GM12891 (cell line): ENCODE data around the gene PSMD11.

Experiments
- PAX5 ChIP-seq: IDR thresholded peaks from 2 replicates; pipeline ENCODE4 v1.6.1; 2011; ENCODE audit warnings: low read length, moderate library complexity, mild to moderate bottlenecking; ENCODE audit not compliant: insufficient read depth, severe bottlenecking
- POLR2A ChIP-seq: IDR thresholded peaks from 2 replicates; pipeline ENCODE4 v1.6.1; 2011; ENCODE audit warnings: low read depth, low read length, control low read depth
- POLR2AphosphoS5 ChIP-seq: IDR thresholded peaks from 2 replicates; pipeline ENCODE4 v1.6.1; 2011; ENCODE audit warnings: low read depth, low read length, control low read depth
- SPI1 ChIP-seq: IDR thresholded peaks from 2 replicates; pipeline ENCODE4 v1.6.1; 2011; ENCODE audit warnings: low read depth, low read length, control low read depth
- TAF1 ChIP-seq: IDR thresholded peaks from 2 replicates; pipeline ENCODE4 v1.6.1; 2011; ENCODE audit warnings: low read depth, low read length, control low read depth

- TF ChIP-seq POLR2A = no peak
- TF ChIP-seq POLR2AphosphoS5 = no peak
- TF ChIP-seq SPI1 = no peak
- no peak for TF ChIP-seq TAF1
- TF ChIP-seq PAX5 = no peak
These were observed 80.8 kb downstream of the PSMD11 start for GRCh38 chr17:32525122-32525521.
